HG03159 (cell line): ENCODE results near the gene GRIP1.

Experiments
- ATAC-seq: cut with Tn5 transposase; IDR thresholded peaks from one replicate; pipeline ENCODE4 v1.9.1; 2021; ENCODE audit warnings: mild to moderate bottlenecking, moderate library complexity; ENCODE audit not compliant: unreplicated experiment

GRIP1 gene

GRCh38 chr12:66403746-66404145 lies 275.1 kb downstream of the GRIP1 start:
- ATAC-seq, result no peak

DNA sequence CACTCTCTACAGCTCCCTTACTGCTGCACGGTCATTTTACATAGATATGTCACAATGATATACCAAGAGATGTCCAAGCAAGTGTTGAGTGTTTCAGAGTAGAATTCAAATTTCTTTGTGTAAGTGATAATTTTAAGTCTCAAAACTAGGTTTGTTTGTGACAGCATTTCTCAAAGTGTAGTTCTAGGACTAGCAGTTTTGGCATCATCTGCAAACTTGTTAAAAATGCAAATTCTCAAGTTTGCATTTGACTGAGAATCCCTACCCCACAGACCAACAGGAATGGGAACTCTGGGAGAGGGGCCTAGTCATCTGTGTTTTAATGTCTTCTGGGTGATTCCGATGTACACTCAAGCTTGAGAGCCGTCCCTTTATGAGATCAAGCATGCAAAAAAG lies 279.0 kb downstream of the GRIP1 start:
- ATAC-seq, result no peak

DNA sequence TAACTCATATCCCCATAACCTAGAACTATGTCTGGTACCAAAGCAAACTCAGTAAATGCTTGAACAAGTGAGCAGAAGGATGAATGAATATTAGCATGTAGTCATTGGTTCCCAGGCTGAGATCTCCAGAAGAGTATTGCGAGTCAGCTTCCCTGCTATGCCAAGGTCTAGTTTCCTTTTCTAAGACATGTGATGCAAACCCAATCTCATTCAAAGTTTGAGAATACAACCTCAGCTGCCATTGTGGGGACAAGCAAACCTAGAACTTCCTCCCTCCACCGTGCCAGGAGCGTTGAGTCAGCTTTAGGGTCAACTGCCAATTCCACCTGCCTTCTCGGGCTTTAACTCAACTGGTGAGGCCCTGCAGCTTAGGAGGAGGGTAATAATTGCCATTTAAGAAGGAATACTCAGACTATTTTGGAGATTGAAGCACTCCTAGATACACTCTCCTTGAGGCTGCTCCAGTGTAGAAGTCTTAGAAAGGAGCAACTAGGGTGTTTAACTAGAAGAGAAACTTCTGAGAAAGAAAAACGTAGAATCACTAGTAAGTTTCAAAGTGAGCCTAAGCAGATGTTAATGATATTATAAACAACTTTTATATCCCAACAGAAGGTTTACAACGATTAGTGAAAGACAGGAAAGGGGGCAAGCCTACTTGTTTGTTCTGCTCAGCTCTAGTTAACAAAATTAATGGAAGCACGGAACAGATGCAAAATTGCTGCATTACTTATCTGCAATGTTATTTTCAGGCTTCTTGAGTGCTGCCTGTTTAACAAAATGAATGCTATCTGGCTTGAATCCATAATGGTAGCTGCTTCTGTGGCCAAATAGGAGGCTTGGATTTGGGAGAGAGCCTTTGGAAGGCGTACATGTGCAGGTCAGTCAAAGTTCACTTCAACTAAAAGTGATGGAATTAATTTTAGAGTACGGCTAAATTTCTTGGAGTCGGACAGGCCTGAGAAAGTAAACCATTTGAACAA lies 279.7 kb downstream of the GRIP1 start:
- ATAC-seq, result no peak

DNA sequence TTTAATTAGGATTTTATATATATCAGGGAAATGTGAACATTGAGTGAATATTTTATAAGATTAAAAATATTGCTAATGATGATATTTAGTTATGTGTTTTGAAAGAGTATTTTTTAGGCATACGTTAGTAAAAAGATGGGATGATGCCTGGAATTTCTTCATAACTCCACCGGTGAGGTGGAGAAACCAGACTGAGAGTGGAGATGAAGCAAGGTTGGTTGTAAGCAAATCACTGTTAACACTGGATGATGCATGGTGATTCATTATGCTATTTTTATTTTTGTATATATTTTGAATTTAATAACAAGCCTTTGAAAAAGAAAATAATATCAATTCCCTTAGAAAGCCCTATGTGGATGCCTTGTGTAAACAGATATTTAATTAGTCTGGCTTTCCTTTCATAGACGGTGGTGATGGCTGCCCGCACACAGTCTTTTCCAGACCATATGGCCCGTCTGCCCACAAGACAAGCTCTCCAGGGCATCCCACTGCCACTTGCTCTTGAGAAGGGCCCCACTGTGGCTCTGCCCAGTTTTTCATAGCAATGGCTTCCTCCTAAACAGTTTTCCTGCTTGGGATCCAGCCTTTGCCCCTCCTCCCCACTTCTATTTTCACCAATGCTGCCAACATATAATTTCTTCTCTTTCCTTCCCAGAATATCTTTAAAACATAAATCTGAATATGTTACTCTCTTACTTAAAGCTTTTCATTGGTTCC lies 281.1 kb downstream of the GRIP1 start:
- no peak for ATAC-seq

DNA sequence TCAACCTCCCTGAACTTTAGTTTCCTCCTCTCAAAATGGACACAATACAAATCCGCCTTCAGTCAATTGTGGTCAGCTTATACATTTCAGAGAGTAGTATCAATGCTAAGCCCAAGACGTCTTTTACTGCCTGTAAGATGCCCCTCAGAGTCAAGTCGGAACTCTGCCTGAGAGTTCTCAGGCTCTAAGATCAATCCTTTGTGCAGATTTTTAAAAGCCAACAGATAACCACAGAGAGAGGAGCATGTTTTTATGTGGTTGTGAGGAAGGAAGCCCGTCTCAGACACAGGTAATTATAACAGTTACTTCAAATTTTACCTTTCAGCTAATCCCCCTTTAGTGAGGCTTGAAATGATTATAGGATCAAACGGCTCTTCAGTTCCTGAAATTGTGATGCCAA lies 285.0 kb downstream of the GRIP1 start:
- no peak for ATAC-seq

DNA sequence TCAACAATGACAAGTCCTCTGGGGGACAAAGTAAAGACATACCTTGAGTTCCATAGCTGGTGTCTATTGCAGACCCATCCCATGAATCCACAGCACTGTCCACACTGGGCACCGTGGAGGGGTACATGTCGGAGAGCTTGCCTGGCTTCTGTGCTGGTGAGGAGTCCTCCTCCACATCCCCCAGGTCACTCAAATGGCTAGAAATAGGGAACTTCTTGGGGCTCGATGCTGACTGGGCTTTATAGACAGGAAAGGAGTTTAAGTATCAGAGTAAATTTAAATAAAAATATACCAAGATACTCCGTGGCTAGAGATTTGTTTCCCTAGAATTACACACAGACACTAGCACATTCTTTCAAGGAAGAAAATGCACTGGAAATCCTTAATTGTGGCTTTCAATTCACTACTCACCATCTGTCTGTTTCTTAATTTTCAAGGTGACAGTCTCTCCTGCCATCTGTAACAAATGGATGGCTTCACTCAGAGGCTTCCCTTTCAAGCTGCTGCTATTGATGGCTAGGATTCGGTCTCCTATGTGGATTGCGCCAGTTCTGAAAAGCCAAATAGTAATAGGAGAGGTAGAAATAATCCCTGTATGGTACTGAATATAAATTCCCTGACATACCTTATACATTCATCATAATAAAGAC lies 286.5 kb downstream of the GRIP1 start:
- ATAC-seq, result no peak

DNA sequence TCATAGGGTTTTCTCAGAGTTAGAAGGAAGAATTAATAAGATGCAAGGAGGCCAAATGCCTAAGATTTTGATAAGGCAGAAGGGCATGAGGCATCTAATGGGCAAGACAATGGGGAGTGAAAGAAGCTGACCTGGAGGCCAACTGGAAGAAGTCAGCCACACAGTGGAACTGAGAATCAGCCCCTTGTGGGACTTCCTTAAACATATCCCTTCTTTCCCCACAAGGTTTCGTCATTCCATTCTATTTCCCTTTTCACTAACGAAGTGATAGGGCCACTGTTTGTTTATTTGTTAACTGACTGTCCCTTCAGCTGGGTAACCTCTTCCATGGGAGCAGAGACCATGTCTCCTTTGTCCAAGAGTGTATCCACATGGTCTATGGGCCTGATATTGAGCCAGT lies 290.4 kb downstream of the GRIP1 start:
- no peak for ATAC-seq

GRCh38 chr12:66387117-66387516 lies 291.8 kb downstream of the GRIP1 start:
- no peak for ATAC-seq

GRCh38 chr12:66380769-66381535 lies 297.9 kb downstream of the GRIP1 start:
- no peak for ATAC-seq

DNA sequence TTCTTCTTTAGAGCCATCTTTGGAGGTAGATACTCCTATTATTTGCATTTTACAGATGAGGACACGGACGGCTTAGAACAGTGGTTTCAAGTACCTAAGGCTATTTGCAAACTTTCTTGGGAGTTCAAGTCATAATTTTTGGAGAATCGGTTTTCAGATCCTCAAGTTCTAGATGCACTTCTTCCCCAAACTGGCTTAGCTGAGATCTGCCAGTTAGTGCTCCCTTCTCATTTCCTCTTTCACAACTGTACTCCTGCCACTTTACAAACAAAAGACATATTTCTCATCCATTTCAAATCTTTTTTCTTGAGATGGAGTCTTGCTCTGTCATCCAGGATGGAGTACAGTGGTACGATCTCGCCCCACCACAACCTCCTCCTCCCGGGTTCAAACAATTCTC lies 299.3 kb downstream of the GRIP1 start:
- ATAC-seq, result no peak

- no peak for ATAC-seq
Observed at GRCh38 chr12:66375560-66375959, 303.3 kb downstream of the GRIP1 start.

DNA sequence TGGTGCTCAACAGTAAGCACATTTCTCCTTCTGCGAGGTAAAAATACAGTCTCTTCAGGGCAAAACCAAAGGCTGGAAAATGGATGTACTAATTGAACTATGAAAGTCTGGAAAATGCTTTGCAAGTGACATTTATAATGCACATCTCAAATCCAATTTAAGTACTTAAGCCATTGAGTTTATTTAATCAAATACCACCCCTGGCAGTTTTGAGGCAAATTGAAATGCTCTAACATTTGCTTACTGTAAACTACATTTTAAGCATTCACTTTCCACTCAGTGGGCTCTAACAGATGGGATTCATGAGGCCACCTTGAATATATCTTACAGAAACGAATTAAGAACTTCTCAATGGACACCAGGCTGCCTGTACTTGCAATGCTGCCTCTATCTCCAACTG lies 306.9 kb downstream of the GRIP1 start:
- no peak for ATAC-seq

DNA sequence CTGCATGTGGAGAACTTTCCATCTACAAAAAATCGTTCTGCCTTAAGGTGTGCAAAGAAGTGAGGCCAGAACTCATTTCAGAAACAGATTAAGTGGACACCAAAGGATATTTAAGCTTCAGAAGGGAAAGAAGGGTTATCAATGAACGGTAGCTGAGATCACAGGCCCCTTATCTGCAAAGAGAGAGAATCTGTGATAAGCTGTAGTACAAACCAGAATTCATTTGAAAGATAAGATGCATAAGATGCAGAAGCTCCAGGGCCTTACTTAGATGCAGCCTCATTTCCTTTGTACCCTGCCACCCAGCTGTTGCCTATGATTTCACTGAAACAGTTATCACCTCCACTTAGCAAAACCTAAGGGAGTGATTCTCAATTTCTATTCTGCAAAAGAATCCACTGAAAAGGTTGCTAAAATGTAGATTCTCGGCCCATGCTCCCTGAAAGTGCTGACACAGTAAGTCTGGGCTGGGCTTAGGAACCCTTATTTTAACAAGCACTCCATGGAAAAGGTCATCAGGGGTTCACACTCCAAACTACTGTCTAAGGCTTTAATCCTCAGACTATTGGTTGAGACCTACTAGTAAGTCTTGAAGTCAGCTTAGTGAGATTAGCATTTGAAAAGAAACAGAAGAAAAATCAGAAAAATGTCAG lies 311.7 kb downstream of the GRIP1 start:
- ATAC-seq, result no peak

DNA sequence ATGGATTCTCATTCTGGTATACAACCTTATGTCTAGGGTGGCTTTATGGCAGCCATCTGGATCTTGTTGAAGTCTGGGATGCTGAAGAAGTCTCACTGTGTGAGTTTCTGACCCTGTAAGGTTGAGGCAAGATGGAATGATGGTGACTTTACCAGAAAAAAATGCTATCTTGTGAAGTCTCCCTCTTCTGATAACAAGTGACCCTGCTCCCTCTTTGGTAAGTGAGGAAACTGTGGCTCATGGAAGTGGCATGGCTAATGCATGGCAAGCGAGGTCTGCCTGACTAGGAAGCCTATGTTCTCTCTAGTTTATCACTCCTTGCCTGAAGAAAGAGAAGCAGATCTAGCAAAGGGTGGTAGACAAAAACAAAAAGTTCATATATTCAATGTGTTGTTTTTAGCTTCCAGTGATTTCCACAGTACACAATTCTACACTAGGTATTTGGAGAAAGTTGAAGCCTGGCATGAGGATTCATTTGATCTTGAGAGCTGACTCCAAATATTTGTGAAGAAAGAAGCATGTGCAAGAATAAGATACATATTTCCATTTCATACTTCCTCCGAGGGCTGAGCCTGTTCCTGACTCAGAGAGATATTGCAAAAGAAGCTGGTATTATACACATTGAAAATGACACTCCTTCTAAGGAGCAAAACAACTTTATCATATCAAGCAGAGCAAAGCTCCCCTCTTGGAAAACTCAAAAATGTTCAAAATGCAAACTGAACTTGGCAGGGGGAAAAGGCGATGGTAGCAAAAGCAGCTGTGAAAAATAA lies 313.0 kb downstream of the GRIP1 start:
- no peak for ATAC-seq

GRCh38 chr12:66361703-66362102 lies 317.2 kb downstream of the GRIP1 start:
- no peak for ATAC-seq

GRCh38 chr12:66359300-66359699 lies 319.6 kb downstream of the GRIP1 start:
- ATAC-seq, result no peak

DNA sequence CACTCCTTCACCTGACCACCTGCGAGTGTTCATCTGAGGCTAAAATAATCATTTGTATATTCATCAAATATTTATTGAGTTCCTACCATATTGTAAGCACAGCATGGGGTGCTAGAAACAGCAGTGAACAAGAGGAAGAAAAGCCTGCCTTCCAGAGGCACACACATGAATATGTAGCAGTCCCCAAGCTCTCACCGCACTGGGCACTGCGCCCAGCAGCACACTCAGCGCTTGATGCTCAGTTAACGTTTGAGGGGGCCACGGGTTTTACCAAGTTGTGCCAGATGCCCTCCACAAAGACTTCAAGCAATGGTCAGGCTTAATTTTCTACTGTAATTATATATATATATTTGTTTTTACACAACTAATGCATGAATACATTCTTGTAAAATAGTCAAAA lies 324.6 kb downstream of the GRIP1 start:
- ATAC-seq, result no peak

- no peak for ATAC-seq
Observed at GRCh38 chr12:66352899-66353298, 326.0 kb downstream of the GRIP1 start.

DNA sequence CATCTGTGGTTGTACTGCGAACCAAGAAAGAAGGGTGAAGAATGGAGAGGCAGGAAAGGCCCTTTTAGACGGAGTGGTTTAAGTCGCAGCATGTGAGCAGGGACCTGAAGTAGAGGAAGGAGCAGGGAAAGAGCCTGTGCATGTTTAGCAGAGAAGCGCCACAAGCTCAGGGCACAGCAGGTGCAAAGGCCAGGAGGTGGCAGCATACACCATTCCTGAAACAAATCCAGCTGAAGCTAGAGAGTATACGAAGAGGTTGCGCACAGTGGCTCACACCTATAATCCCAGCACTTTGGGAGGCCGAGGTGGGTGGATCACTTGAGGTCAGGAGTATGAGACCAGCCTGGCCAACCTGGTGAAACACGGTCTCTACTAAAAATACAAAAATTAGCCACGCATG lies 326.7 kb downstream of the GRIP1 start:
- no peak for ATAC-seq

DNA sequence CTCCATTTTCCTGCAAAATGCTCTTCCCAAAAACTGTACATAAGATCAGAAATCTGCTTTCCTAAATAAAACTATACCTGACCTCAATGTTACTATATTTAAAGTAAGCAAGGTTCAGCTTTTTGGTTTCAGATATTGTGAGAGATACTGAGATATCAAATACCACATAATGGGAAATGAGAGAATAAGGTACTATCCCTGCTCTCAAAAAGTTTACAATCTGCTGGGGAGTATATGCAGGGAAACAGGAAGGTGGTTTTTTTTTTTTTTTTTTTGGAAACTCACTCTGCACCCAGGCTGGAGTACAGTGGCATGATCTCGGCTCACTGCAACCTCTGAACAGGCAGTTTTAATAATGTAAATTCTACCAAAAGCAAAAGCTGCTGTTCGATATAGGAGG lies 327.6 kb downstream of the GRIP1 start:
- ATAC-seq, result no peak
